Gastrocnemius medialis (tissue), 4 donors: ENCODE data around the gene PGLYRP2. TPM values are rescaled to one million over a fixed set of nuclear protein-coding genes. Genes with fewer than 3 reads are reported as not detected.

Experiments used
- ATAC-seq, 2 donors: fragments of 150-250 bp; one replicate each; pipeline ENCODE4 v1.9.1; 2016
- DNase-seq, 2 donors: peaks; one replicate each; pipeline ENCODE4 v3.0.0-alpha.2; 2019
- H3K27ac ChIP-seq, 4 donors: fragments of 200-600 bp; sonication (generic); 1 replicate in 1 of 4; 2 replicates in 3 of 4; pipeline ENCODE4 v1.5.1; 2016 to 2018; ENCODE audit warnings: mild to moderate bottlenecking in 2 of 4, moderate library complexity in 1 of 4
- H3K27me3 ChIP-seq, 3 donors: fragments of 200-600 bp; sonication (generic) in 2 of 3; 1 replicate in 1 of 3; 2 replicates in 2 of 3; pipeline versions ENCODE4 v1.5.1 to v1.6.0; 2016 to 2019; ENCODE audit warnings: mild to moderate bottlenecking in 1 of 3, moderate library complexity in 1 of 3
- H3K36me3 ChIP-seq, 2 donors: fragments of 200-600 bp; sonication (generic) in 1 of 2; one replicate each; pipeline ENCODE4 v1.5.1; 2017 to 2018
- H3K4me1 ChIP-seq, 2 donors: fragments of 200-600 bp; sonication (generic) in 1 of 2; one replicate each; pipeline ENCODE4 v1.5.1; 2016 to 2017; ENCODE audit warnings: mild to moderate bottlenecking in 2 of 2
- H3K4me3 ChIP-seq, 4 donors: fragments of 200-600 bp; sonication (generic) in 3 of 4; 1 replicate in 1 of 4; 2 replicates in 3 of 4; pipeline ENCODE4 v1.5.1; 2016 to 2019; ENCODE audit warnings: mild to moderate bottlenecking in 2 of 4
- H3K9me3 ChIP-seq, 3 donors: fragments of 200-600 bp; sonication (generic) in 2 of 3; 1 replicate in 1 of 3; 2 replicates in 2 of 3; pipeline ENCODE4 v1.5.1; 2016 to 2019
- CTCF ChIP-seq, 5 experiments: fragments of 450-650 bp in 3 of 5; fragments of 200-600 bp in 2 of 5; sonication (generic) in 2 of 5; IDR thresholded peaks in 4 of 5; conservative IDR thresholded peaks in 1 of 5; 1 replicate in 4 of 5; 2 replicates in 1 of 5; pipeline ENCODE4 v1.5.1; 2016 to 2019; ENCODE audit warnings: antibody characterized with exemption in 5 of 5, mild to moderate bottlenecking in 3 of 5, moderate library complexity in 3 of 5
- POLR2A ChIP-seq, 2 donors: fragments of 450-650 bp; IDR thresholded peaks; one replicate each; pipeline ENCODE4 v1.6.1; 2017; ENCODE audit warnings: antibody characterized with exemption in 2 of 2, mild to moderate bottlenecking in 2 of 2, moderate library complexity in 2 of 2
- in situ Hi-C, 4 donors: fragments of 200-750 bp; cut with MboI; loops; one replicate each; pipeline versions ENCODE4 v1.15.0 to v1.8.0; 2017; ENCODE audit warnings: low sequenced_read_pairs in 4 of 4
- intact Hi-C: fragments of 100-400 bp; cut with DNase I; formaldehyde crosslinking; loops from one replicate; pipeline ENCODE4 v1.15.1; 2023; ENCODE audit warnings: low total_unique reads
- total RNA-seq, 4 donors: library from RNA; depleted of rRNA; stranded (reverse); fragments of >200 nt; gene quantifications; one replicate each; pipeline versions ENCODE4 v1.1.0 to v1.2.3, GENCODE V29; 2016

The PGLYRP2 gene
- total RNA-seq, 4 donors from 2014 or later, result not detected

- in situ Hi-C loops, result loop anchor here in 2 of 4 donors (10.0 to 25.0 kb wide), 2 partner anchors 64 to 176 kb away; partner anchors contain the start of gene AKAP8 (in 1 of the 2)
- peaks cover 11 to 13% of the 10 kb centered on the region in 2 donors for H3K4me1 ChIP-seq
- no peaks in the 10 kb centered on the region for H3K27me3 ChIP-seq
- TF ChIP-seq CTCF (IDR thresholded peaks at IDR 0.05 in 4 of 5, conservative IDR thresholded peaks at IDR 0.05 in 1 of 5), result no peak
- no peak for ATAC-seq
- no peak for DNase-seq
- H3K4me3 ChIP-seq, result no peak overlapping the region
- H3K27ac ChIP-seq, result no peak overlapping the region
- intact Hi-C loops, result no loop called here
- no peaks in the 10 kb centered on the region for H3K9me3 ChIP-seq
- peaks cover 0 to 4% of the 10 kb centered on the region in 2 donors for H3K36me3 ChIP-seq
Measured at GRCh38 chr19:15438577-15438976, 40.7 kb downstream of the PGLYRP2 start.

- H3K4me1 ChIP-seq, result peaks cover 7 to 8% of the 10 kb centered on the region in 2 donors
- H3K27me3 ChIP-seq, result no peaks in the 10 kb centered on the region
- H3K36me3 ChIP-seq, result peaks cover 0 to 4% of the 10 kb centered on the region in 2 donors
- intact Hi-C loops, result no loop called here
- TF ChIP-seq POLR2A (IDR thresholded peaks at IDR 0.05), result no peak
- TF ChIP-seq CTCF (IDR thresholded peaks at IDR 0.05 in 4 of 5, conservative IDR thresholded peaks at IDR 0.05 in 1 of 5), result no peak
- in situ Hi-C loops, result loop anchor here in 2 of 4 donors (10.0 to 25.0 kb wide), 2 partner anchors 63 to 176 kb away; partner anchors contain the start of gene AKAP8 (in 1 of the 2)
- no peaks in the 10 kb centered on the region for H3K9me3 ChIP-seq
- DNase-seq, result no peak
- H3K4me3 ChIP-seq, result no peak overlapping the region
- ATAC-seq, result no peak
- H3K27ac ChIP-seq, result no peak overlapping the region
Measured at GRCh38 chr19:15438124-15438496, 41.2 kb downstream of the PGLYRP2 start.

DNA sequence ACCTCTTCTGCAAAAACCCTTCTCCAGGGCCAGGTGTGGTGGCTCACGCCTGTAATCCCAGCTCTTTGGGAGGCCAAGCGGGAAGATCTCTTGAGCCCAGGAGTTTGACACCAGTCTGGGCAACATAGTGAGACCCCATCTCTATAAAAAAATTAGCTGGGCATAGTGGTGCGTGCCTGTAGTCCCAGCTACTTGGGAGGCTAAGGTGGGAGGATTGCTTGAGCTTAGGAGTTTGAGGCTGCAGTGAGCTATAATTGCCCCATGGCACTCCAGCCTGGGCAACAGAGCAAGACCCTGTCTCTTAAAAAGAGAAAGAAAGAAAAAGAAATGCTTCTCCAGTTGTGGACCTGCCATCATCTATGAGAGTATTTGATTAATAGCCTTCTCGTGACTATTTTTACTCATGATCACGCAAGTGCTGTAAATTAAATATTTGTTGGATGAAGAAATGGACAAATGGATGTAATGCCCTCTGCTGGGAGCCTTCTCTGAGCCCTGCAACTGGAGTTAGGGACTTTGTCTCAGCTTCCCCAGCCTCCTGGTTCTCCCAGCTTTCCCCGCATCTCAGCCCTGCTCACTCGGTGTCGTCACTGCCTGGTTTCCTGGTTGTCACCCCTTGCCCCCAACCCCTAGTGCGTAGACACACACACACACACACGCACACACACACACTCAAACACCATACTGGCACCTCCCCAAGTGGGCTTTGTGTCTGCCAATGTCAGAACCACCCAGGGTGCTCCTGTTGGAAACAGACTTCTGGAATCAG, 41.8 kb downstream of the PGLYRP2 start:
- H3K27ac ChIP-seq, result no peak overlapping the region
- DNase-seq (no peak), ATAC-seq (no peak)
- in situ Hi-C loops (loop anchor here in 2 of 4 donors (10.0 to 25.0 kb wide), 2 partner anchors 63 to 175 kb away; partner anchors contain the start of gene AKAP8 (in 1 of the 2)), intact Hi-C loops (no loop called here)
- H3K9me3 ChIP-seq, result no peaks in the 10 kb centered on the region
- H3K4me3 ChIP-seq, result no peak overlapping the region
- H3K27me3 ChIP-seq, result no peaks in the 10 kb centered on the region
- peaks cover 3% of the 10 kb centered on the region in 2 donors for H3K4me1 ChIP-seq
- H3K36me3 ChIP-seq, result peaks cover 0 to 4% of the 10 kb centered on the region in 2 donors
- peak in 3 of 5 experiments; percentile 13 to 23 (median 15) for TF ChIP-seq CTCF (IDR thresholded peaks at IDR 0.05 in 4 of 5, conservative IDR thresholded peaks at IDR 0.05 in 1 of 5)
- TF ChIP-seq POLR2A (IDR thresholded peaks at IDR 0.05), result no peak

- TF ChIP-seq CTCF (IDR thresholded peaks at IDR 0.05 in 4 of 5, conservative IDR thresholded peaks at IDR 0.05 in 1 of 5), result no peak
- no peak for TF ChIP-seq POLR2A (IDR thresholded peaks at IDR 0.05)
- H3K27me3 ChIP-seq, result no peaks in the 10 kb centered on the region
- peaks cover 0 to 4% of the 10 kb centered on the region in 2 donors for H3K36me3 ChIP-seq
- ATAC-seq (no peak), DNase-seq (no peak)
- no peak overlapping the region for H3K27ac ChIP-seq
- no peak overlapping the region for H3K4me3 ChIP-seq
- intact Hi-C loops, result no loop called here
- no peaks in the 10 kb centered on the region for H3K9me3 ChIP-seq
- in situ Hi-C loops, result loop anchor here in 2 of 4 donors (10.0 to 25.0 kb wide), 2 partner anchors 62 to 174 kb away; partner anchors contain the start of gene AKAP8 (in 1 of the 2)
- H3K4me1 ChIP-seq, result peaks cover 3% of the 10 kb centered on the region in 2 donors
Measured at GRCh38 chr19:15436826-15437110, 42.5 kb downstream of the PGLYRP2 start.
